Stimulated activated naive CD8-positive, alpha-beta T cell treated with anti-CD3 and anti-CD28 coated beads, Interleukin-15, amount 100 ng/mL, for 72 hours (primary cell): Measurements from ENCODE around the gene NSUN4.
A peak's percentile ranks its signal among the peaks of the same experiment; 100 is the strongest.

Experiments used
- ATAC-seq: fragments of 150-1000 bp; cut with Tn5 transposase; 2 replicates; pipeline ENCODE4 v1.10.0; 2021; ENCODE audit warnings: mild to moderate bottlenecking, moderate library complexity
- DNase-seq, 2 donors: peaks; one replicate each; pipeline ENCODE4 v3.0.0; 2021 to 2022
- H3K27ac Mint-ChIP-seq, 2 donors: one replicate each; pipeline ENCODE4 v1.8.0; 2022; ENCODE audit warnings: mild to moderate bottlenecking in 2 of 2, mixed read lengths in 2 of 2, moderate library complexity in 2 of 2
- H3K27me3 Mint-ChIP-seq: one replicate; pipeline ENCODE4 v1.8.0; 2022; ENCODE audit warnings: mixed read lengths
- H3K4me1 Mint-ChIP-seq: one replicate; pipeline ENCODE4 v1.8.0; 2022; ENCODE audit warnings: mild to moderate bottlenecking, mixed read lengths
- H3K4me3 Mint-ChIP-seq, 2 donors: one replicate each; pipeline ENCODE4 v1.8.0; 2022; ENCODE audit warnings: mild to moderate bottlenecking in 2 of 2, mixed read lengths in 2 of 2, moderate library complexity in 1 of 2
- H3K9me3 Mint-ChIP-seq, 2 donors: one replicate each; pipeline ENCODE4 v1.8.0; 2022; ENCODE audit warnings: mixed read lengths in 2 of 2

NSUN4 gene

GRCh38 chr1:46405197-46405555, 64.6 kb downstream of the NSUN4 start:
- no peak for ATAC-seq
- DNase-seq, result no peak
- Mint-ChIP-seq H3K27me3 (no peaks in the 10 kb centered on the region), H3K4me3 (no peak overlapping the region), H3K9me3 (no peaks in the 10 kb centered on the region), H3K4me1 (no peaks in the 10 kb centered on the region), H3K27ac (no peak overlapping the region)

DNA sequence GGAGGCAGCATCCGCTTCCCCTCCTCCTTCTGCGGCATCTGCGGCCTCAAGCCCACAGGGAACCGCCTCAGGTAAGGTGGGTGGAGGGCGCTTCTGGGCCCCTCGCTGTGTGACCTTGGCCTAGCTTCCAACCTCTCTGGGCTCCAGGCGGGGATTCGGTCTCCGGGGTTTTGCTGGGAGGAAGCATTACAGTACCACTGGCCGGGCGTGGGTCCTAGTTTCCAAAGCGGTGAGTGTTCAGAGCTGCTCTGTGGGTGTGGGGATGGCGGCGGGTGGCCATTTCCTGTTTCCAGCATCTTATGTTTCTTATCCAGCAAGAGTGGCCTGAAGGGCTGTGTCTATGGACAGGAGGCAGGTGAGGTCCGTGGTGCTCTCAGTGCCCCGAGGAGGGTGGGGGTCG, 65.1 kb downstream of the NSUN4 start:
- DNase-seq (no peak), ATAC-seq (peak; percentile 2)
- Mint-ChIP-seq H3K4me3 (no peak overlapping the region), H3K27ac (no peak overlapping the region), H3K9me3 (no peaks in the 10 kb centered on the region), H3K4me1 (no peaks in the 10 kb centered on the region), H3K27me3 (no peaks in the 10 kb centered on the region)

DNA sequence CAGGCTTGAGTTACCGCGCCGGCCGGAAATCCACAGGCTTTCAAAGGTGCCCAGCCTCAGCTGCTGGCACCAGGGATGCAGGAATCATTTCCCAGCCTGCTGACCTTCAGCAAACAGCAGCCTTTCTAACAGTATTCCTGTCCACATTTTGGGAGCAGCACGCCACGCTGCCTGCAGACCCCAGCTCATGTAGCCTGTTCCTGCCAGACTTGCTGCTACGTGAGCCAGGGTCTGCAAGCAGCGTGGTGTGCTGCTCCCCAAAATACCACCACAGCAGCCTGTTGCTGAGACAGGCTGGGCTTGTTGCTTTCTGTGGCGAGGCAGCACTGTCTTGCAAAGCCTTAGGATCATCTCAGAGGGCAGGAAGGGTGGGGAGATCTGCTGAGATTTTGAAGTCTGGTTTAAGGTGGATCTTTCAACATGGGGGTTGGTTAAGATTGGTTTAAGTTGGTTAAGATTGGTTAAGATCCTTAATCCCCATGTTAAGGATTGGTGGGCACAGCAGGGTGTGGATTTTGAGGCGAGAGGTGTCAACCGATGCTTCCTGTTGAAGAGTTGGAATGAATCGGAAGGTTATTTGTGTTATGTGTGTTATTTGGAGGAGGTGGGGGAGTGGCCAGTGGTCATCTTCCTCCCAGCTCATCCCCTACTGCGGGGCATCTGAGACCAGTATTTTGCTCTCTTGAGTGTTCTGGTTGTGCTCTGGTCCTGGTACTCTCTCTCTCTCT, 66.4 kb downstream of the NSUN4 start:
- Mint-ChIP-seq H3K27ac (peak overlapping the region in 1 of 2 donors; percentile 2), H3K4me1 (no peaks in the 10 kb centered on the region), H3K27me3 (no peaks in the 10 kb centered on the region), H3K9me3 (no peaks in the 10 kb centered on the region), H3K4me3 (no peak overlapping the region)
- no peak for DNase-seq
- no peak for ATAC-seq

DNA sequence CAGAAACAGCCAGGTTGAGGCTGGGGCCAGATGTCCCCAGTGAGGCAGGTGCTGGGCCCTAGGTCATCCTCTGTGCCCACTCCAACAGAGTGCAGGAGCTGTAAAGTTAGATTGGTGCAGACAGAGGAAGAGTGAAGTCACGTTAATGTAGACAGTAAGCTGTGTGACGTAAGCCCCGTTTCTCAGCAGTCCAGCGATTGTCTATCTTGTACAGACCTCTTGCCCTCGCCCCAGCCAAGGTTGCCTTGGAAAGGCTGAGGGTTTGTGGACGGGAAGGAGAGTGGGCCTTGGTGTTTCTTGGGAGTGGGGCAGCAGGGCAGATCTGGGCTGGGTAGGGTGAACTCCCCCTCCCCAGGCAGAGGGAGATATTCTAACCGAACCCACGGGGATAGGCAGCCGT, 67.0 kb downstream of the NSUN4 start:
- ATAC-seq, result no peak
- Mint-ChIP-seq H3K4me3 (no peak overlapping the region), H3K27ac (peak overlapping the region in 1 of 2 donors; percentile 10)

GRCh38 chr1:46408356-46409062, 67.9 kb downstream of the NSUN4 start:
- Mint-ChIP-seq H3K4me1 (no peaks in the 10 kb centered on the region), H3K4me3 (no peak overlapping the region), H3K27me3 (no peaks in the 10 kb centered on the region), H3K27ac (peak overlapping the region in 1 of 2 donors; percentile 67), H3K9me3 (no peaks in the 10 kb centered on the region)
- ATAC-seq, result no peak
- DNase-seq, result no peak

More for the DNA sequence above, 67.0 kb downstream of the NSUN4 start:
- H3K4me1 Mint-ChIP-seq, result no peaks in the 10 kb centered on the region
- no peaks in the 10 kb centered on the region for H3K9me3 Mint-ChIP-seq
- H3K27me3 Mint-ChIP-seq, result no peaks in the 10 kb centered on the region
- DNase-seq, result no peak

DNA sequence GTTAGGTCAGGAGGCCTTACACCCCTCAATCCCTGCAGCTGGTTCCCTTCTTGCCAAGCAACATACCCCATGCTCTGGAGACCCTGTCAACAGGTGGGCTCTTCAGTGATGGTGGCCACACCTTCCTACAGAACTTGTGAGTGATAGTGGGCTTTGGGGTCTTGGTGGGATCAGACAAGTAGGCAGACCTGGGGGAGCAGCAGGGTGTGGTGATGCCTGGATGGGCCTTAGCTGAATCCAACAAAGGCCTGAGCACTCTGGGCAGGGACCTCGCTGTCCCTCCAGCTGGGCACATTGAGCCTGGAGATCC, 68.4 kb downstream of the NSUN4 start:
- H3K27ac Mint-ChIP-seq, result peak overlapping the region in 1 of 2 donors; percentile 40
- no peaks in the 10 kb centered on the region for H3K27me3 Mint-ChIP-seq
- H3K4me1 Mint-ChIP-seq, result no peaks in the 10 kb centered on the region
- H3K9me3 Mint-ChIP-seq, result no peaks in the 10 kb centered on the region
- no peak for ATAC-seq
- no peak overlapping the region for H3K4me3 Mint-ChIP-seq
- DNase-seq, result no peak

DNA sequence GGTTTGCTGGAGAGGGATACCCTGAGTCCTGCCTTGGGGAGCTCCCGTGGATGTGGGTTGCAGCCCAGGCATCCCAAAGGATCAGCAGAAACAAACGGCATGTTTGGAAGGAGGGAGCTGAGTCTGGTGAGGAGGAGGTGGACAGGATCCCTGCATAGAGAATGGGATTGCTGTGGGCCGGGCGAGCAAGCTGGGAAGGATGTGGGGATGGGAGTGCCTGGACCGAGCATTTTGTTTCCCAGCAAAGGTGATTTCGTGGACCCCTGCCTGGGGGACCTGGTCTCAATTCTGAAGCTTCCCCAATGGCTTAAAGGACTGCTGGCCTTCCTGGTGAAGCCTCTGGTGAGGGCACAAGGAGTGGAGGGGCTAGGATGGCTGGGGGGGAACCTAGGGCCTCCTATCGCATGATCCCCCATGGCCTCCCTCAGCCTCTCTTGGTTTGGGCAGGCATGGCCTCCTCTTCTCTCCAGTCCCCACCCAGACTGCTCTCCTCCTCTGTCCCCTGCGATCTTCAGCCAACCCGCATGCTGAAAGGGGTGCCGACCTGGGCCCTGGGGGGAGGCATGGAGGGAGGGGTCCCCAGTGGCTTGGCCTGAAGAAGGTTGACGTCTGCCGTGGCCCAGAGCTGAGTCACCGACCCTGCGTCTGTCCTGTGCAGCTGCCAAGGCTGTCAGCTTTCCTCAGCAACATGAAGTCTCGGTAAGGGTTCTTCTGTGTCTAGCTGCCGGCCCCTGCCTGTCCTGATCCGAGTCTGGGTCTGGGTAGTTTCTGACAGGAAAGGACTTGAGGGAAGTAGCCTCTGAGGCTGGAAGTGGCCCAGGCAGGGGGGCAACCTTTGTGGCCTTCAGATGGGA, 69.8 kb downstream of the NSUN4 start:
- no peak overlapping the region for H3K4me3 Mint-ChIP-seq
- no peaks in the 10 kb centered on the region for H3K4me1 Mint-ChIP-seq
- H3K27ac Mint-ChIP-seq, result peak overlapping the region; percentile 22 to 77
- DNase-seq (no peak), ATAC-seq (no peak)
- no peaks in the 10 kb centered on the region for H3K9me3 Mint-ChIP-seq
- H3K27me3 Mint-ChIP-seq, result no peaks in the 10 kb centered on the region

GRCh38 chr1:46411010-46411405, 70.4 kb downstream of the NSUN4 start:
- Mint-ChIP-seq H3K4me3 (no peak overlapping the region), H3K27ac (peak overlapping the region in 1 of 2 donors; percentile 22), H3K4me1 (no peaks in the 10 kb centered on the region), H3K27me3 (no peaks in the 10 kb centered on the region), H3K9me3 (no peaks in the 10 kb centered on the region)
- no peak for DNase-seq
- no peak for ATAC-seq
